ENCODE results near the gene LIG3.

The LIG3 gene

GRCh38 chr17:34989473-34989872, 9.2 kb downstream of the LIG3 start:
- no peak overlapping the region for H3K4me3 ChIP-seq (ENCODE audit: low read depth, low read length)
- in situ Hi-C loops (cut with HindIII; ENCODE audit: low sequenced_read_pairs) = loop anchor here (25.0 kb wide), 1 partner anchor 598 kb away; the partner anchor contains the start of genes AP2B1 and PEX12
- DNase-seq (ENCODE audit: low read depth) = no peak
- no peak for TF ChIP-seq CTCF (IDR thresholded peaks at IDR 0.05; ENCODE audit: low read depth, low read length, missing control alignments)

GRCh38 chr17:34990921-34991365, 10.6 kb downstream of the LIG3 start:
- no peak for TF ChIP-seq CTCF (IDR thresholded peaks at IDR 0.05; ENCODE audit: low read depth, low read length, missing control alignments)
- H3K4me3 ChIP-seq (ENCODE audit: low read depth, low read length) = no peak overlapping the region
- no peak for DNase-seq (ENCODE audit: low read depth)
- in situ Hi-C loops (cut with HindIII; ENCODE audit: low sequenced_read_pairs) = loop anchor here (25.0 kb wide), 1 partner anchor 596 kb away; the partner anchor contains the start of genes AP2B1 and PEX12

- no peak for TF ChIP-seq CTCF (IDR thresholded peaks at IDR 0.05; ENCODE audit: low read depth, low read length, missing control alignments)
- in situ Hi-C loops (cut with HindIII; ENCODE audit: low sequenced_read_pairs) = loop anchor here (25.0 kb wide), 1 partner anchor 596 kb away; the partner anchor contains the start of genes AP2B1 and PEX12
- no peak for DNase-seq (ENCODE audit: low read depth)
- H3K4me3 ChIP-seq (ENCODE audit: low read depth, low read length) = no peak overlapping the region
These were observed 11.3 kb downstream of the LIG3 start for GRCh38 chr17:34991606-34992005.

GRCh38 chr17:34993031-34993430, 12.7 kb downstream of the LIG3 start:
- H3K4me3 ChIP-seq (ENCODE audit: low read depth, low read length) = no peak overlapping the region
- no peak for DNase-seq (ENCODE audit: low read depth)
- TF ChIP-seq CTCF (IDR thresholded peaks at IDR 0.05; ENCODE audit: low read depth, low read length, missing control alignments) = no peak
- in situ Hi-C loops (cut with HindIII; ENCODE audit: low sequenced_read_pairs) = loop anchor here (25.0 kb wide), 1 partner anchor 594 kb away; the partner anchor contains the start of genes AP2B1 and PEX12

GRCh38 chr17:34996422-34997285, 16.3 kb downstream of the LIG3 start:
- DNase-seq (ENCODE audit: low read depth) = no peak
- no peak for TF ChIP-seq CTCF (IDR thresholded peaks at IDR 0.05; ENCODE audit: low read depth, low read length, missing control alignments)
- H3K4me3 ChIP-seq (ENCODE audit: low read depth, low read length) = no peak overlapping the region
- in situ Hi-C loops (cut with HindIII; ENCODE audit: low sequenced_read_pairs) = loop anchor here (25.0 kb wide), 1 partner anchor 591 kb away; the partner anchor contains the start of genes AP2B1 and PEX12

- peak; percentile 85 for DNase-seq (ENCODE audit: low read depth)
- no peak overlapping the region for H3K4me3 ChIP-seq (ENCODE audit: low read depth, low read length)
- TF ChIP-seq CTCF (IDR thresholded peaks at IDR 0.05; ENCODE audit: low read depth, low read length, missing control alignments) = no peak
- in situ Hi-C loops (cut with HindIII; ENCODE audit: low sequenced_read_pairs) = loop anchor here (25.0 kb wide), 1 partner anchor 590 kb away; the partner anchor contains the start of genes AP2B1 and PEX12
These were observed 17.1 kb downstream of the LIG3 start for GRCh38 chr17:34997355-34997862.
